Stimulated activated CD8-positive, alpha-beta memory T cell treated with anti-CD3 and anti-CD28 coated beads, Interleukin-4, amount 100 ng/mL, for 48 hours (primary cell): ENCODE results near the gene ERC2.

Experiments
- DNase-seq: peaks from one replicate; pipeline ENCODE4 v3.0.0-alpha.2; 2020

Gene ERC2

DNA sequence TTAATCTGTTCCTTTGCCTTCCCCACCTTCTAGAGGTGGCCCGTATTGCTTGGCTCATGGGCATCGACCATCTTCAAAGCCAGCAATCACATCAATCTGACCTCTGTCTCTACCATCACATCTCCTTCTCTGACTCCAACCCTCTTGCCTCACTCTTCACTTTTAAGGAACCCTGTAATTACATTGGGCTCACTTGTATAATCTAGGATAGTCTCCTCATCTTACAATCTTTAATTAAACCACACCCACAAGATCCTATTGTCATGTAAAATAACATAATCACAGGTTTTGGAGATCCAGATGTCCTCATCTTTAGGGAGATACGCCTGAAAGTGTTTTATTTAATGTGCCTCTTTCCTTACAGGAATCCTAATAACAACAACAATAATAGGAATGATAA is 234.5 kb downstream of the ERC2 start:
- DNase-seq, result no peak

DNA sequence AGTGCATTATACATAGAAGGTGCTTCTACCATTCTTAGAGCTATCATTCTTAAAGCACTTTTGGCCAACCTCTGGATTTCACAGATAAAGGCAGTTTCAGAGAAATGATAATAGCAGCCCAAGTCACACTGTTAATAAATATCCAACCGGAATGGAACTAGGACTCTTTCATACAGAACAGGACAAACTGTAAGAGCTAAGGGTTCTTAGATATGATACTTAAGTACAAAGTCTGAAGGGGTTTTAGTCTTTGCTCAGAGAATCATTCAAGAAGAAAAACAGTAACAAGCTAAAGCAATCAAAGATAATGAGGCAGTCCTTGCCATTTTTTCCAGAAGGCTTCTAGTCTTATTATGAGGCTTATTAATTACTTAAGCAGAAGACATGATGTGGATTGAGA is 239.0 kb downstream of the ERC2 start:
- DNase-seq, result no peak

DNA sequence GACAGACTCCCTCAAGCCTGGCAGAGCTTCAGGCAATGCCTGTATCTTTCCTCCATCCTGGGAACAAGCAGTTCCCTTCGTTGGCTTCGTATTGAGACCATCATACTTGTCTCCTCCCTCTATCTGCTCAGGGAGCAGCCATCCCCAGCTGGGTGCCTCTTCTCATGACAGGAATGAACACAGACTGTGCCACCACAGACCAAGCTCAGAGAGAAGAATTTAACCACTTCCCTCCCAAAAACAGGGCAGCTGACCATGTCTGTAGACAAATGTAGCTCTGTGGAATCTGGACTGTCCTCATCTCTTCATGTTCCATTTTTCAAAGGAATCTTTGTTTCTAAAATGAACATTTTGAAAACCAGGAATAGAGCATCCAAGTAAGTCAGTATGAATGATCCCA is 245.4 kb downstream of the ERC2 start:
- DNase-seq, result no peak

DNA sequence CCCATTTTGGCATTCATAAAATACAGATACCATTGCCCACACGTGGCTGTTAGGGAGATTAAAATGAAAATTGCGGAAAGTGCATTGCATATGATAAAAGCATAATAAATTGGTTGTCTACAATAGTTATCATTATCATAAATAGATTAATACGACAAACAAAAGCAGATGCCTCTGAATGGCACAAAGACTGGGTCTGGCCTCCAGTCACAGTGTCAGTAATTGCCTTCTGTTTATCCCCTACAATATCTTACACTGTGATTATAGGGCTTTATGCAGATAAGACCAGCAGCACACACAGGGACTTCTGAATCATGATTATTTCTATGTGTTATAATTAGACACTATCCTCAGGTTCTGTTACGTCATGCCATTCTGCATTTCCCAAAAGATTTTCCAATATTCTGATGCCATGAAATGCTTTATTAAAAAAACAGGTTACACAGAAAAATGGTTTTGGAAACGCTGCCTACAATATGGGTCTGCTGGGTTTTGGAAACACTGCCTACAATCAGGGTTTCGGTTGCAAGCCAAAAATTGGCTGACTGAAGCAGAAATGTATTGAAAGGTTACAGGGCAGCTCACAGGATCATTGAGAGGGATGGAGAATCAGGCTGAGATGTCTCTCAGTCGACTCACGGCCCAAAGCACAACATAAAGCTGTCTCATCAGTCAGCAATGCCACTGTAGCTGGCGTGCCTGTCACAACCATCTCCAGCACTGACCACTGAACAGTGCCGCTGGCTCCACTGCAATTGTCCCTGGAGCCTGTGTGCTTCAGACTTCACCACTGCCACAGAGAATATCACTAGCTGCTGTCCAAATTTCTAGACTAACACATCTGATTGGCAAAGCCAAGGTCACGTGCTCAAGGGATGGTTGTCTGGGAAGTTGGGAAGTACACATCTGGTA is 248.1 kb downstream of the ERC2 start:
- DNase-seq, result no peak

GRCh38 chr3:56209982-56210751 is 258.1 kb downstream of the ERC2 start:
- no peak for DNase-seq

DNA sequence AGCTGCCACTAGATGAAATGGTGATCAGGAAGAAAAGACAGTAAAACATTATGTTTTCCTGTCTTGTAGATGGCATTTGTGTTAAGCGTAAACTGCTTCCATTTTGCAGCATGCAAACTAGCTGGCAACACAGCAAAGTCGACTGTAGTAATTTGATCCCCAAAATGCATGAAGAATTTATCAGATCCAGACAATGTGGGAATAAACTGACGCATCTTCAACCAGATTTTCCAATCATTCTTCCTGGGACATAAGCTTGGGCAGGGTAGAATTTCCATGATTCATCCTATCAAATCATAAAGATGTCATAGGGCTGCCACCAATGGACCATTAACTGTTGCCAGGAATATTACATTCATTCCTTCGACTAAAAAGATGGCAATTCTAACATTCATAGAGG is 260.3 kb downstream of the ERC2 start:
- DNase-seq, result no peak

DNA sequence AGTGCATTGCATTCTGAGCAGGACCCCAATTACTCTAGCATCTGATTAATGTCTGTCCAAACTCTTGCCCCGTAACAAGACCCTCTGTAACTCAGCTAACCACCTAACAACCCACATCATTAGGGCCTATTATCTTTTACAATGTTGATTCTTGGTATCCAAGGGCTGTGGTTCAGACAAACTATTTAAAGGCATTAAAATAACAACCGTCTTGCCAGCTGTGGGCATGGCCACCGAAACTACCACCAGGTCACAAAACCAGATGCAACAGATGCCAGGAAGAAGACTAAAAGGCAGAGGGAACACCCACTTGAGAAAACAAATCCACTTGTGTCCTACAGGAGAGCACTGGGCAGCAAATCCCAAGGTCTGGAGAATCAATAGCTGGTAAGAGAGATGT is 262.9 kb downstream of the ERC2 start:
- DNase-seq, result no peak

GRCh38 chr3:56202997-56203396 is 265.3 kb downstream of the ERC2 start:
- DNase-seq, result no peak

DNA sequence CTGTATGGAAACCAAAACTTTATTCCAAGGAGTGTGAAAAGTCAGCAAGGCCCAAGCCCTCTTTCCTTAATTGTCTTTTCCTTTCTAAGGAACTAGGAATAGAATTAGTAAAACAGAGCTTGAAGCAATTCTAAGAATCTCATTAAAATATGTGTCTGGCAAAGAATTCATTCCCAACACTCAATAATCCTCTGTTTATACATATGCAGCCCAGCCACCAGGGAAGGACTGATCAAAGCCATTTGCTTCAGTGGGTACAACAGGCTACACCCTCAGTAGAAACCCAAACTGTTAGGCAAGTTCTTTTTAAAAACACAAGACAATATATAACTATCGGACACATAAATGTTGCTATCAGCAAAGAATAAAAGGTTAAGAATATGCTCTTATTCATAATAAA is 266.9 kb downstream of the ERC2 start:
- DNase-seq, result no peak

DNA sequence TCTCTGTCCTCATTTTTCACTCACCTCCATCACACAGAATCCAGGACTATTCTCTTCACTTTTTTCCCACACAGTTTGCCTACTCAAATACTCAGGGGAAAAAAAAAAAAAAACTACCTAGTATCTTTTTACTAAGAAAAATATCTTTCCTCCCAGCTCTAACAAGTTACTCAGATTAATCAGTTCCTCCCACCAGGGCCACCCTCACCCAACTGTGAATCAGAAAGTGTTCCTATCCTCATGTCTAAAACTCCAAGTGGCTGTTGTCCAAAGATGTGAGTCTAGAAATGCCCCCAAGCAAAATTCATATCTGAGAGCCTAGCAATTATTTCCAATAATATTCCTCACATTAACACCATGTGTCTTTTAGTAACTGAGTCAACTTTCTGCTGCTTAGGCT is 268.0 kb downstream of the ERC2 start:
- DNase-seq, result no peak

DNA sequence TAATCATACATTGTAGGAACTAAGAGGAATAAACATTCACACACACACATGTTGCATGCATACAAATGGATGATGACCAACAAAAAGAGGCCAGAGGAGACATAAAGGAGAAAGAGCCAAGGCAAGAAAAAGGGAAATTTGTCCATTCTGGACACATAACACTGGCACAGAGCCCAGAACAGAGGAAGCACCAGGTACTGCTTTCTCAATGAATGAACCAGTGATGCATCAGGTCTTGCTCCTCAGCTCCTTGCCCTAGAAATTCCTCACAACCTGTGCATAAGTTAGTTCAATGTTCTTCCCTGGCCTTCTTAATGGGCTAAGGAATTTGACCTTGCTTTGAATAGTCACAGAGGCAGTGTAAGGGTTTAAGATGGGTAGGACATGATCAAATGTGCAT is 270.3 kb downstream of the ERC2 start:
- no peak for DNase-seq

GRCh38 chr3:56197259-56197965 is 270.9 kb downstream of the ERC2 start:
- no peak for DNase-seq

GRCh38 chr3:56196700-56197099 is 271.6 kb downstream of the ERC2 start:
- DNase-seq, result no peak

DNA sequence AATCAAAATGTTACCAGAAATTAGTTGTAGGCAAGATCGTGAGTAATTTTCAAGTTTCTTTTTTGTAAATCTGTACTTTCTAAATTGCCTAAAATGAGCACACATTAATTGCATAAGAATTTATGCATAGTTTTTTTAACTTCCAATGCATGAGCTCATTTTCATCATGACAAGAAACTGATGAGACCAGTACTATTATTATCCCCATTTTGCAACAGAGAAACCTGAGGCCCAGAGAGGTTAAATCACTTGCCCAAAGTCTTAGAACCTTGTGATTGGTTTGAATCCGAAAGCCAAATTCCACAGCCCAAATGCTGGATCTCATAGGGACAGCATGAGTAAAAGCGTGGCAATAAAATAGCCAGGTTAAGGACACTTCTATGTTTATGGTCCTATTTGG is 274.7 kb downstream of the ERC2 start:
- no peak for DNase-seq

DNA sequence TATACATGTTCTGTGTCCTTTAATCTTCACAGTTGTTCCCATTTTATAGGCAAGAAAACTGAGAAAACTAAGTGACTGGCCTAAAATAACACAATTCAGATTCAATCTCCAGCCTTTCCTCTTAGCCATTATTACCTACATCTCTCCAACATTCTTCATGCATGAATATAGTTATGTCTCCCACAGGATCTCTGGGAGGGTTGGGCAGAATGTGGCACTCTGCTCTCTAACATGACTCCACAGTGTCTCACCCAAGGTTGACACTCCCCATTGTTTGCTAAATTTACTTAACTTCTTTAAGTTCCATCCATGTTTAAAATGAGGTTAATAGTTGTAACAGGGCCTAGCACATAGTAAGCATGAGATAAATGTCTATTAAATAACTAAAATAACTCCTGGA is 276.3 kb downstream of the ERC2 start:
- DNase-seq, result no peak

GRCh38 chr3:56190771-56191305 is 277.4 kb downstream of the ERC2 start:
- no peak for DNase-seq

- DNase-seq, result no peak
Measured at GRCh38 chr3:56190130-56190529, 278.1 kb downstream of the ERC2 start.

GRCh38 chr3:56189536-56189935 is 278.7 kb downstream of the ERC2 start:
- no peak for DNase-seq

DNA sequence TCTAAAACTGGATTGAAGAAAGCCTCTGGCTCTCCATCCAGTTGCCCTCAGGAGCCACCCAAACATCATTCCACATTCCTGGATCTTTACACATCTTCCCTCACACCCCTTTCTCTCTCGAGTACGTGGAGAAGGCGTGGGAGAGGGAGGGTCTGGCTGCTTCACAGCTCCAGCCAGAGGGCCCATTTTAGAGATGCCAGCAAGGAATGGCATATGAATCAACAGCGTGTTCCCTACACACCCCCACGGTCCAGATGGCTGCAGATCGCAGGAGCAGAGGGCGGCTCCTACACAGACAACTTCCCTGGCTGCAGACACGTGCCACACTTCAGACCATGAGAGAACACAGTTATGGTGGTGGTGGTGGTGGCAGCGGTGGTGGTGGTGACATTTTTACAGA is 280.1 kb downstream of the ERC2 start:
- no peak for DNase-seq

DNA sequence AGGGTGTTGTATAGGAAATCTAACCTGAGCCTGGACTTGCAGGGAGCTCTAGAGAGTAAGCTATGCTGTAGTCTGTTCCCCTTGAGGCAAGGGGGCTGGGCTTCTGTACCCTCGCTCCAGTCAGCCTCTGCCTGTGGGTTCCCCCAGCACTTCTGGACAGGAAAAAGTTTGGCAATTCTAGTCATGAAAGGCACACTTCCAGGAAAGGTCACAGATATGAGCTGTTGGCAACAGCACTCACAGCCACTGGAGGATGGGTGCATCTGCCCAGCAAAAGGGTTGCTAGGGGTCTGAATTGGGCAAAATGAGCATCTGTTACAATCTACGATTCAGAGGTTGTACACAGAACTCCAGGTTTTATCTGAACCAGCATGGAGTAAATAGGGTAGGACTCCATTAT is 281.2 kb downstream of the ERC2 start:
- DNase-seq, result no peak

DNA sequence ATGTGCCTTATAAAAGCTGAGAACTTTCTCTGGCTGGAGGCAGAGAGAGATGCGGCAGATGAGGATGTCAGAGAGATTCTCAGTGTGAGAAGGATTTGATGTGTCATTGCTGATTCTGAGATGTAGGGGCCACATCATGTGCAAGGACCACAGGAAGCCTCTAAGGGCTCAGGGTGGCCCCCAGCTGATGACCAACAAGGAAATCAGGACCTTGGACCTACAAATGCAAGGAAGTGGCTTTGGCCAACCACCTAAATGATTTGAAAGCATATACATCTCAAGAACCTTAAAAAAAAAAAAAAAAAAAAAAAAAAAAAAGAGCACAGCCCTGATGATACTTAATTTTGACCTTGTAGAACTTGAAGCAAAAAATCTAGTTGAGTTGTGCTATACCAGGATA is 282.4 kb downstream of the ERC2 start:
- no peak for DNase-seq

DNA sequence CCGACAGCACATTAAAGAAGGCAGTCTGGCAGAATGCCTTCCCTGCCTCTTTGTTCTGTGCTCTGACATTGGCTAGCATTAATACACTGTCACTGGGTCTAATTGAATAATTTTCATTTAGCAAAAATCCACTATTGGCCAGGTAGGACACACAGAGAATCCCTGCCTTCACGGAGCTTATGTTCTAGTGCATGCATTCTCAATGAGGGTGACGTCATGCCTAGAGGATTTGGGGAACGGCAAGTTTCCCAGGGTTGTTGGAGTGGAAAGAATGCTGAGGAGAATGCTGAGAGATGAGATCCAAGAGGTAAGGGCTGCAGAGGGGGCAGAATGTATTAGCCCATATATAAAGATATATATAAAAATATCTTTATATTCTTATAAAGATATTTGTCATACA is 284.7 kb downstream of the ERC2 start:
- no peak for DNase-seq

DNA sequence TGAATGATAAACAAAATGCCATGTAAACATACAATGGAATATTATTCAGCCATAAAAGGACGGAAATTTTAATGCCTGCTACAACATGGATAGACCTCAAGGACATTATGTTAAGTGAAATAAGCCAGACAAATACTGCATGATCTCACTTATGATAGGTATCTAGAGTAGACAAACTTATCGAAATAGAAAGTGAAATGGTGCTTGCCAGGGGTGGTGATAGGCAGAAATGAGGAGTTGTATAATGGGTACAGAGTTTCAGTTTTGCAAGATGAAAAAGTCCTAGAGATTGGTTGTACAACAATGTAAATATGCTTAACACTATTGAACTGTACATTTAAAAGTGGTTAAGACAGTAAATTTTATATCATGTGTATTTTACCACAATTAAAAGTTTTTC is 287.8 kb downstream of the ERC2 start:
- DNase-seq, result no peak
